Activated T-helper 2 cell treated with anti-CD3 and anti-CD28 coated beads, Interferon-gamma antibody, Interleukin-2, Interleukin-4, amounts not matched to agents 10 μg/mL and 5 μg/mL and 100 μg/mL, durations not matched to agents 14 hours and 24 hours and 36 hours (primary cell): ENCODE measurements around the gene MAD2L2. TPM values are rescaled to one million over a fixed set of nuclear protein-coding genes. Genes with fewer than 3 reads are reported as not detected.

ENCODE experiments used
- DNase-seq: peaks from one replicate; pipeline ENCODE4 v3.0.0; 2021; ENCODE audit warnings: low spot score
- H3K27ac Mint-ChIP-seq: one replicate; pipeline ENCODE4 v1.8.0; 2021; ENCODE audit warnings: mixed read lengths
- H3K27me3 Mint-ChIP-seq: one replicate; pipeline ENCODE4 v1.8.0; 2021; ENCODE audit warnings: low read depth, mixed read lengths
- H3K36me3 Mint-ChIP-seq: one replicate; pipeline ENCODE4 v1.8.0; 2021; ENCODE audit warnings: low read depth, mixed read lengths
- H3K4me1 Mint-ChIP-seq: one replicate; pipeline ENCODE4 v1.8.0; 2021; ENCODE audit warnings: low read depth, mixed read lengths
- H3K4me3 Mint-ChIP-seq: one replicate; pipeline ENCODE4 v1.8.0; 2021; ENCODE audit warnings: low read depth, mild to moderate bottlenecking, moderate library complexity, mixed read lengths
- H3K9me3 Mint-ChIP-seq: one replicate; pipeline ENCODE4 v1.8.0; 2021; ENCODE audit warnings: mixed read lengths
- intact Hi-C: fragments of 100-400 bp; cut with micrococcal nuclease; formaldehyde crosslinking; loops from one replicate; pipeline ENCODE4 v1.15.1; 2023
- total RNA-seq: library from RNA; stranded (reverse); gene quantifications from 2 replicates; pipeline ENCODE4 v1.2.3, GENCODE V29; 2022

The MAD2L2 gene
- total RNA-seq, 1 donor from 2014 or later: 78.0 TPM

DNA sequence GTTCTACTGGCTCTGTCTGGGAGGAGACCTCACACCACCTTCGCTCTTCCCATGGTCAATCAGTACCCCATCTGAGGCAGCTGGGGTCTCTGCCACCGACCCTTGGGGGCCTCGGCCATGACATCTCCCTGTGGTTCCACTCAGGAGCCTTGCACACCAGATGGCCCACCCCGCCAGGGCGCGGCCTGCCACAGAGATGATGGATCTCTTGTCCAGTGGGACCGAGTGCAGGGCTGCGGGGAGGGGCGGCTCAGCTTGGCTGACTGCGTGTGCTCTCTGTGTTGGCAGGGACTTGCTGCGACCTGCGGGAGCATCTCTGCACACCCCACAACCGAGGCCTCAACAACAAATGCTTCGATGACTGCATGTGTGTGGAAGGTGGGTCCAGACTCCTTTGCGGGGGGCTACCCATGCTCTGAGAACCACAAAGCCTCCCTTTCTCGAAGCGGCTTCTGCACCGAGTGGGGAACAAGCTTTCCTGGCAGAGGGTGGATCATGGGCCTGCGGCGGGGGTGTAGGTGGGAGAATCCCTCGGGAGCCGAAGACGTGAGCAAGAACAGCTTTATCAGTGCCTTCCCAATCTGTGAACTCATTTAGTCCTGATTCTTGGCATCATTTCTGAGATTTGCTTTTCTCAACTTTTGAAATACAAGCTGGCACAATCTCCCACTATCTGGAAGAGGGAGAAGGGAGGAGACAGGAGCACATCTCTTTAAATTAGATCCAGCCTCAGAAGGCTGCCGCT lies 34.1 kb upstream of the MAD2L2 start:
- DNase-seq: no peak
- Mint-ChIP-seq H3K36me3 (no peaks in the 10 kb centered on the region), H3K27me3 (peaks cover 2% of the 10 kb centered on the region), H3K27ac (no peak overlapping the region), H3K4me1 (peaks cover 10% of the 10 kb centered on the region), H3K9me3 (no peaks in the 10 kb centered on the region), H3K4me3 (no peak overlapping the region)
- intact Hi-C loops: no loop called here

DNA sequence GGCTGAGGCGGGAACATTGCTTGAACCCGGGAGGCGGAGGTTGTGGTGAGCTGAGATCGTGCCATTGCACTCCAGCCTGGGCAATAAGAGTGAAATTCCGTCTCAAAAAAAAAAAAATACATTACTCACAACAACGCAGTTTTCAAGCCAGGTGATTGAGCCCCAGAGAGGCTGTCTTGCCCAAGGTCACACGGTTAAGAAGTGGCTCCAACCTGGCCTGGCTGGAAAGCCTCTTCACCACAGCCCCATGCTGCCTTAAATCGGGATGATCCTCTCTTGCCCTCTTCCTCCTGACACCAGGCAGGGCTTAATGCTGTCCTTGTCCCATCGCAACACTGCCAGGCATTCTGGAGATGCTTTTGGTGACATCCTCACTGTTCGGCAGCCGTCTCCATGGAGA lies 32.1 kb upstream of the MAD2L2 start:
- intact Hi-C loops: no loop called here
- no peak overlapping the region for H3K4me3 Mint-ChIP-seq
- no peak for DNase-seq
- H3K9me3 Mint-ChIP-seq: no peaks in the 10 kb centered on the region
- no peak overlapping the region for H3K27ac Mint-ChIP-seq
- peaks cover 2% of the 10 kb centered on the region for H3K27me3 Mint-ChIP-seq
- no peaks in the 10 kb centered on the region for H3K36me3 Mint-ChIP-seq
- no peaks in the 10 kb centered on the region for H3K4me1 Mint-ChIP-seq

DNA sequence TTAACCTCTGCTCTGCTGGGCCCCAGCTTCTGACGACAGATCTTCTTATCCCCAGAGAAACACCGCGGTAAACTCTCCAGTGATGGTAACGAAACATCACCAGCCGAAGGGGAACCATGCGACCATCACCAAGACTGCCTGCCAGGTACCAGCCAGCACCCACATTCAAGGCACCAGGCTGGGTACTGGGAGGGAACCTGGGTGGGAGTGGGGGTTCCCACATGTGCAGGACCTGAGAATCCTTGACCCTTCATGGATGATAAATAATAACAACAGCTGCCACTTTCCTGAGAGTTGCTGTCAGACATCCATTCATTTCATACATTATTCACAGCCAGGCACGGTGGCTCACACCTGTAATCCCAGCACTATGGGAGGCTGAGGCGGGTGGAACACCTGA lies 31.3 kb upstream of the MAD2L2 start:
- intact Hi-C loops: no loop called here
- H3K9me3 Mint-ChIP-seq: no peaks in the 10 kb centered on the region
- peaks cover 2% of the 10 kb centered on the region for H3K27me3 Mint-ChIP-seq
- no peak overlapping the region for H3K27ac Mint-ChIP-seq
- no peak for DNase-seq
- no peaks in the 10 kb centered on the region for H3K4me1 Mint-ChIP-seq
- H3K36me3 Mint-ChIP-seq: no peaks in the 10 kb centered on the region
- H3K4me3 Mint-ChIP-seq: no peak overlapping the region

DNA sequence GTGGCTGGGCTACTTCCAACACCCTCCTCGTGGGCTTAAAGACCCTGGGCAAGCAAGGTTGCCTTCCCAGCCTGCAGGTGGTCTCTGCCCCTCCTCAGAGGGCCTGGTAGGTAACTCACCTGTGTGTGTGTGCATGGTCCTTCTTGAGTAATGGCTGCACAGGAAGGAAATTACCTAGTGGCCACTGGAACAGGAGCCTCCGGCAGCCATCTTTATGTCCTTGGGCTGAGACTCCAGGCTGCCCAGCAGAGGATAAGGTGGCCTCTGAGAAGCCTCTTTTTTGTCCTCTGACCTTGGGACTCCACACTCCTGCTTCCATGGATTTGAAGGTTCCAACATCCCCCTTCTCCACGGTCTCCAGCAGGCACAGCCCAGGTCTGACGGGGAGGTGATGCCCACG lies 30.5 kb upstream of the MAD2L2 start:
- no peak for DNase-seq
- no peaks in the 10 kb centered on the region for H3K27me3 Mint-ChIP-seq
- H3K4me3 Mint-ChIP-seq: no peak overlapping the region
- no peak overlapping the region for H3K27ac Mint-ChIP-seq
- H3K4me1 Mint-ChIP-seq: no peaks in the 10 kb centered on the region
- H3K9me3 Mint-ChIP-seq: no peaks in the 10 kb centered on the region
- intact Hi-C loops: no loop called here
- H3K36me3 Mint-ChIP-seq: no peaks in the 10 kb centered on the region

DNA sequence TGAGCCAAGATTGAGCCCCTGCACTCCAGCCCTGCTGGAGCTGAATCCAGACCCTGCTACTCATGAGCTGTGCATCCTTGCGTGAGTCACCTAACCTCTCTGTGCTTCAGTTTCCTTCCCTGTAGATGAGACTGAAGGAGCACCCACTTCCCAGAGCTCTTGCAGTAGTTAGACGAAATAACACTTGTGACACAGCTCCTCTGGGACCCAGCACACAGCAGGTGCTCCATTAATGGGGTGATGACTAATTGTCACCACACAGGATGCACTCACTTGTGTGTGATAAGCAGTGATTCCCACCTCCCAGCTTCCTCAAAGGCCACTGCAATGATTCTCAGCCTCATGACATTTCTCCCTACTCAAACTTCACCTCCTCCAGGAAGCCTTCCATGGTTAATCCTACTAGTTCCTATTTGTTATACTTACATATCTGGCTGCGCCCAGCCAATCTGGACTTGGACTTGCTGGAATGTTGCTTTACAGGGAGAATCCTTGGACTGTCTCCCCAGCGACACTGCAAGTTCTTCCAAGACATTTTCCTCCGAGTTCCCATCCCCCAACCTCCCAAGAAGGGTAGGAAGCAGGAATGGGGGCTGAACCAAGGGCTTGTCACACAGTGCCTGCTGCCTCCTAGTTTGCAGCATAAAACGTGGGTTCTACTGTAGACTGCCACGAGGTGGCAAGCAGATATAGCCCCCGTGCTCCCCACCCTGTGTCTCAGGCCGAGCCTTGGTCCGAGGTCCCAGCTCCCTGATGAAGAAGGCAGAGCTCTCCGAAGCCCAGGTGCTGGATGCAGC lies 27.8 kb upstream of the MAD2L2 start:
- Mint-ChIP-seq H3K27me3 (no peaks in the 10 kb centered on the region), H3K4me3 (no peak overlapping the region), H3K9me3 (no peaks in the 10 kb centered on the region), H3K4me1 (no peaks in the 10 kb centered on the region), H3K36me3 (no peaks in the 10 kb centered on the region), H3K27ac (no peak overlapping the region)
- DNase-seq: no peak
- intact Hi-C loops: no loop called here

DNA sequence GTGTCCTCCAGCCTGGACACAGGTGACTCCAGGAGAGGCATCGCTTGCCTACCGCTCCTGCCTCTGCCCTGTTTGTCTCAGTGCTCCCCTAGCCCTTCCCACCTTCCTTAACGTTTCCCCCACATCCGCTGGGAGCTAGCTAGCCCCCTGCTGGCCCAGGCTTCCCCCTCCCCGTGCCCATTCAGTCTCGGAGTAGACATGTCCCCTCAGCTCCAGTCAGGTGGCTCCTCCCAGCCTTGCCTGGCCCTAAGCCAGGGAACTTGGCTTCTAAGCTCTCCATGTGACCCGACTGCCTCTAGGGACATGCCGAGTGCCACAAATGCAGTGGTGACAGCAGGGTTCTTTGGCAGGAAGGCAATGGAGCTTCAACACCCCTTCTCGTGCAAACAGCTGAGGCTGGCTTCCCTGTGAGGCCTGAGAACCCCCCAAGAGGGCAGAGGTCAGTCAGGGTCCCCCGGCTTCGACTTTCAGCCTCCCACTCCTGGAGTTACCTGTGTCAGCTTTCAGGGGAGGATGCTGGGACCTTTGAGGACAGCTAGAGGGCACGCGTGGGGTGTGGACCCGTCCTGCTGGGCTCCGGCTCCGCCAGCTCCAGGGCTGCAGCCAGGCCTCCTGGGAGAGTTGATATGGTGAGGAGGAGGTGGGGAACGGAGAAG lies 26.8 kb upstream of the MAD2L2 start:
- Mint-ChIP-seq H3K27ac (no peak overlapping the region), H3K27me3 (peaks cover 2% of the 10 kb centered on the region), H3K9me3 (no peaks in the 10 kb centered on the region), H3K36me3 (no peaks in the 10 kb centered on the region), H3K4me3 (no peak overlapping the region), H3K4me1 (no peaks in the 10 kb centered on the region)
- intact Hi-C loops: no loop called here
- no peak for DNase-seq

DNA sequence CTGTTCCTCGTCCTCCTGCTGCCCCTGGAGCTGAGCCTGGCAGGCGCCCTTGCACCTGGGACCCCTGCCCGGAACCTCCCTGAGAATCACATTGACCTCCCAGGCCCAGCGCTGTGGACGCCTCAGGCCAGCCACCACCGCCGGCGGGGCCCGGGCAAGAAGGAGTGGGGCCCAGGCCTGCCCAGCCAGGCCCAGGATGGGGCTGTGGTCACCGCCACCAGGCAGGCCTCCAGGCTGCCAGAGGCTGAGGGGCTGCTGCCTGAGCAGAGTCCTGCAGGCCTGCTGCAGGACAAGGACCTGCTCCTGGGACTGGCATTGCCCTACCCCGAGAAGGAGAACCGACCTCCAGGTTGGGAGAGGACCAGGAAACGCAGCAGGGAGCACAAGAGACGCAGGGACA lies 25.3 kb upstream of the MAD2L2 start:
- H3K36me3 Mint-ChIP-seq: no peaks in the 10 kb centered on the region
- H3K4me3 Mint-ChIP-seq: no peak overlapping the region
- intact Hi-C loops: no loop called here
- no peak overlapping the region for H3K27ac Mint-ChIP-seq
- no peak for DNase-seq
- H3K27me3 Mint-ChIP-seq: peaks cover 2% of the 10 kb centered on the region
- H3K9me3 Mint-ChIP-seq: no peaks in the 10 kb centered on the region
- no peaks in the 10 kb centered on the region for H3K4me1 Mint-ChIP-seq

DNA sequence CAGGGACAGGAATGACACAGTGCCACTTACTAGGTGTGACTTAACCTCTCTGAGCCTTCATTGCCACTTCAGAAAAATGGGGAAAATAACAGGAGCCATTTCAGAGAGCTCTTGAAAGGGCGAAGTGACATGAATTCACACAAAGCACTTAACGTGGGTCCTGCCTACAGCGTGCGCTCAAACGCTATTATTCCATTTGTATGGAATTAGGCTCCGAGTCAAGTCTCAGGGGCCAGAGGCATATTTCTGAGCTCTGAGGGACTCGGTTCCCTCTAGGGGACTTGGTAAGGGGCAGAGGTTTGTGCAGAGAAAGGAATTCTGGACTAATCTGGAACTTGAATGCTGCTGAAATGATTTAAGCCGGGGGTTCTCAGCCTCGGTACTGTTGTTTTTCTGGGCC lies 24.6 kb upstream of the MAD2L2 start:
- intact Hi-C loops: no loop called here
- DNase-seq: no peak
- Mint-ChIP-seq H3K36me3 (no peaks in the 10 kb centered on the region), H3K27ac (no peak overlapping the region), H3K27me3 (peaks cover 3% of the 10 kb centered on the region), H3K4me3 (no peak overlapping the region), H3K9me3 (no peaks in the 10 kb centered on the region), H3K4me1 (no peaks in the 10 kb centered on the region)

DNA sequence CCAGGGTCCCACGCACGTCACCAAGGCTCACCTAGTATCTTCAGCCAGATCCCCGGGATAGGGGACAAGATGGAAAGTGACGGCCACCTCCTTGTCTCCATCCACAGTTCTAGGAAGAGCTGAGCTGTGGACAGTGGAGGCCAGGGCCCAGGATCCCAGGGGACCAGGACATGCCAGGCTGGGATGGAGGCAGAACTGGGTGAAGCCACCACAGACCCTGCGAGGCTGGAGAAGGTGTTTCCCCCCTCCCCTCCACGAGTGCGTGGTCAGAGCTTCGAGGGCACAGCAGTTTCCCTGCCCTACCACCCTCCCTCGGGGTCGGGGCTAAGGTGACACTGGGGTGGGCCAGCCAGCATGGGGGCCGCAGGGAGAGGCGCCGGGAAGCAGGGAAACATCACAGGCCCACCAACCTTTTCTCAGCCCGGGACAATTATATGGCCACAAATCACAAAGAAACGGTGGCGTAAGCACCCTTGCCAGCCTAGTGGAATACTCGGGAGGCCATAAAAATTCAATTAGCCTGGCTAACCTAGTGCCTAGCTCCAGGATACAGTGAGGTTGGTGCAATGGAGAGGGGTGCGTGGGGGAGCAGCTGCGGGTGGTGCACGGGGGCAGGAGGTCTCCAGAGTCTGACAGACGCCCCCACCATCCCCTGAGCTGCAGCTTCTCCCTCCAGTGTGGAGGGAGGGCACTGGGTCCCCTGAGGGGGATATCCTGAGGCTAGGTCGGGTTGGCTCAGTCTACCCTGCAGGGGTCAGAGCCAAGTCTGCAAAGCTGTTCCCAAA lies 23.9 kb upstream of the MAD2L2 start:
- DNase-seq: no peak
- no peaks in the 10 kb centered on the region for H3K36me3 Mint-ChIP-seq
- no peaks in the 10 kb centered on the region for H3K4me1 Mint-ChIP-seq
- intact Hi-C loops: no loop called here
- no peaks in the 10 kb centered on the region for H3K9me3 Mint-ChIP-seq
- H3K27ac Mint-ChIP-seq: no peak overlapping the region
- no peak overlapping the region for H3K4me3 Mint-ChIP-seq
- peaks cover 3% of the 10 kb centered on the region for H3K27me3 Mint-ChIP-seq

DNA sequence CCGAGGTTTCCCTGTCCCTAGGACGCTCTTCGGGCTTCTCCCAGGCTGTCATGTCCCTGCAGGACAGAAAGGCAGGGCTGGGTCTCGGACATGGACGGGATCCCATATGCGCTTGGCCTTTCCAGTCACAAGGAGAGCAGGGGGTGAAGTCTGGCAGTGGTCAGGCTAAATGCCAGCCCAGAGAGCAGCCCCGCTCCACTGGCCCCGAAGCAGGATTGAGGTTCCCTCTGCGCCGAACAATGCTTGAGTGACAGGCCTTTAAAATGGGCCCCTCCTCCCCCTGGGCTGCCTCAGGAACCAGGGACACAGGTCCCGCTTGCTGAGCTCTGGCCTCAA lies 23.2 kb upstream of the MAD2L2 start:
- peaks cover 4% of the 10 kb centered on the region for H3K27me3 Mint-ChIP-seq
- DNase-seq: no peak
- H3K4me1 Mint-ChIP-seq: no peaks in the 10 kb centered on the region
- no peak overlapping the region for H3K4me3 Mint-ChIP-seq
- no peak overlapping the region for H3K27ac Mint-ChIP-seq
- no peaks in the 10 kb centered on the region for H3K36me3 Mint-ChIP-seq
- H3K9me3 Mint-ChIP-seq: no peaks in the 10 kb centered on the region
- intact Hi-C loops: no loop called here

DNA sequence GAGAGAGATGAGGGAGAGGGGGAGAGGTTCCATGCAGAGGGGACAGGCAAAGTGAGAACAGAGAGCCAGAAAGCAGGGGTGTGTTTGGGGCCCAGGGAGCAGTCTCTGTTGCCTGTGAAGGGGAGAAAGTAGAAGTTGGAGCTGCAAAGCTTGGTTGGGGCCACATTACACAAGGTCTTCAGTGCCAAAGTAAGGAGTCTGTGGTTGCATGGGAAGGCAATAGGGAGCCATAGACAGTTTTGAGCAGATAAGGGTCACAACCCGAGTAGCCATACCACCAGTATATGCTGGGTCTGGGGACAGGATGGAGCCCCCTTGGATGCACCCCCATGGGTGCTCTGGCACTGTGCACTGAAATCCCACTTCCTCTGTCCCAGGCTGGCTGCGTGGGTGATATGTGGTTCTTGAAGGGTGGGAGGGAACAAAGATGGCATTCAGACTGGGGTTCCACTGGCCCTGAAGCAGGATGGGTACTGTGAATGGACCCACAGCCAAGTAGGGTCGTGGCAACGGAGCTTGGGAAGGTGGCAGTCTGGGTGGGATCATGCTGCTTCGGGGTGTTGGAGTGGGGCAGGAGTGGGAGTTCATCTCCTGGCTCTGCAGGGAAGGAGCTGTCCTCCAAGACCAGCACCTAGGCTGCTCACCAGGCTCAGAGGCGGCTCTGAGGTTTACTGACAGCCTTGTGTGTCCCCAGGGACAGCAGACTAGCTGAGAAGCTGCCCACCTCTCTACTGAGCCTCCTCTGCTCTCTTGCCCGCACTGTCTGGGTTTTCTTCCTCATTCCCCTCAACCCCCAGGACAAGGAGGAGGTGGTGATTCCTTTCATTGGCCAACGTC lies 22.6 kb upstream of the MAD2L2 start:
- no peak overlapping the region for H3K4me3 Mint-ChIP-seq
- peaks cover 9% of the 10 kb centered on the region for H3K27me3 Mint-ChIP-seq
- intact Hi-C loops: no loop called here
- no peaks in the 10 kb centered on the region for H3K9me3 Mint-ChIP-seq
- DNase-seq: no peak
- no peak overlapping the region for H3K27ac Mint-ChIP-seq
- no peaks in the 10 kb centered on the region for H3K4me1 Mint-ChIP-seq
- no peaks in the 10 kb centered on the region for H3K36me3 Mint-ChIP-seq
